ENCODE measurements around the gene C8A.

The C8A gene

GRCh38 chr1:56897150-56898004, 42.8 kb downstream of the C8A start:
- DNase-seq, result no peak

GRCh38 chr1:56898005-56898373, 43.4 kb downstream of the C8A start:
- no peak for DNase-seq

- DNase-seq, result no peak
Observed at GRCh38 chr1:56898879-56899278, 44.3 kb downstream of the C8A start.

- no peak for DNase-seq
Observed at GRCh38 chr1:56901716-56902115, 47.1 kb downstream of the C8A start.

GRCh38 chr1:56903778-56904177, 49.2 kb downstream of the C8A start:
- no peak for DNase-seq

- no peak for DNase-seq
Observed at GRCh38 chr1:56904663-56905397, 50.2 kb downstream of the C8A start.

- no peak for DNase-seq
Observed at GRCh38 chr1:56905667-56906066, 51.1 kb downstream of the C8A start.

GRCh38 chr1:56908619-56909221, 54.1 kb downstream of the C8A start:
- DNase-seq, result no peak

GRCh38 chr1:56910441-56910985, 55.9 kb downstream of the C8A start:
- DNase-seq, result no peak

GRCh38 chr1:56911098-56911938, 56.7 kb downstream of the C8A start:
- DNase-seq, result no peak

- DNase-seq, result no peak
Observed at GRCh38 chr1:56912325-56912724, 57.7 kb downstream of the C8A start.

GRCh38 chr1:56915960-56916359, 61.4 kb downstream of the C8A start:
- no peak for DNase-seq

GRCh38 chr1:56916630-56917029, 62.0 kb downstream of the C8A start:
- no peak for DNase-seq

GRCh38 chr1:56917356-56917755, 62.8 kb downstream of the C8A start:
- no peak for DNase-seq

GRCh38 chr1:56920591-56921001, 66.0 kb downstream of the C8A start:
- no peak for DNase-seq

- DNase-seq, result no peak
Observed at GRCh38 chr1:56921479-56921878, 66.9 kb downstream of the C8A start.

GRCh38 chr1:56922070-56922469, 67.5 kb downstream of the C8A start:
- DNase-seq, result no peak

GRCh38 chr1:56922507-56922906, 67.9 kb downstream of the C8A start:
- DNase-seq, result no peak

- DNase-seq, result no peak
Observed at GRCh38 chr1:56923201-56923600, 68.6 kb downstream of the C8A start.

- DNase-seq, result no peak
Observed at GRCh38 chr1:56924116-56924515, 69.5 kb downstream of the C8A start.

- no peak for DNase-seq
Observed at GRCh38 chr1:56925193-56925592, 70.6 kb downstream of the C8A start.

GRCh38 chr1:56927171-56927570, 72.6 kb downstream of the C8A start:
- DNase-seq, result no peak

- no peak for DNase-seq
Observed at GRCh38 chr1:56927986-56928385, 73.4 kb downstream of the C8A start.
